Neuronal stem cell (in vitro differentiated cells): ENCODE measurements around the gene ARHGAP9.

Experiments
- DNase-seq: peaks from one replicate; pipeline ENCODE4 v3.0.0-alpha.2; 2013; ENCODE audit warnings: low spot score
- H2AFZ ChIP-seq: one replicate; pipeline ENCODE4 v1.6.1; 2013; ENCODE audit warnings: mild to moderate bottlenecking, low read length, inconsistent platforms
- H2AK5ac ChIP-seq: 2 replicates; pipeline ENCODE4 v1.6.1; 2013; ENCODE audit warnings: low read depth, mild to moderate bottlenecking, inconsistent platforms, low read length, moderate library complexity, mixed read lengths
- H2BK120ac ChIP-seq: 2 replicates; pipeline ENCODE4 v1.6.1; 2013; ENCODE audit warnings: low read depth, mild to moderate bottlenecking, inconsistent platforms, low read length, moderate library complexity, mixed read lengths
- H2BK12ac ChIP-seq: one replicate; pipeline ENCODE4 v1.6.1; 2013; ENCODE audit warnings: low read length, inconsistent platforms
- H2BK15ac ChIP-seq: 2 replicates; pipeline ENCODE4 v1.6.1; 2013; ENCODE audit warnings: mild to moderate bottlenecking, low read length, inconsistent platforms, mixed read lengths
- H2BK5ac ChIP-seq: one replicate; pipeline ENCODE4 v1.6.1; 2013; ENCODE audit warnings: inconsistent platforms, mild to moderate bottlenecking, low read length, moderate library complexity
- H3K14ac ChIP-seq: one replicate; pipeline ENCODE4 v1.6.1; 2013; ENCODE audit warnings: low read length, inconsistent platforms
- H3K18ac ChIP-seq: 2 replicates; pipeline ENCODE4 v1.6.1; 2013; ENCODE audit warnings: low read length, inconsistent platforms
- H3K23ac ChIP-seq: 2 replicates; pipeline ENCODE4 v1.6.1; 2013; ENCODE audit warnings: low read depth, mild to moderate bottlenecking, mixed read lengths, low read length, inconsistent platforms; ENCODE audit not compliant: poor library complexity
- H3K27ac ChIP-seq: replicated peaks from 3 replicates; pipeline ENCODE4 v1.5.1; 2013; ENCODE audit warnings: low read length, inconsistent platforms
- H3K27me3 ChIP-seq, 3 experiments: 2 replicates each; pipeline ENCODE4 v1.6.1; 2013; ENCODE audit warnings: low read length in 3 of 3, mild to moderate bottlenecking in 2 of 3, inconsistent platforms in 1 of 3, low read depth in 1 of 3, mixed read lengths in 1 of 3, moderate library complexity in 1 of 3; ENCODE audit not compliant: control insufficient read depth in 3 of 3, insufficient read depth in 3 of 3
- H3K36me3 ChIP-seq, 2 donors: replicated peaks in 1 of 2; 2 replicates each; pipeline ENCODE4 v1.6.1; 2013; ENCODE audit warnings: low read length in 2 of 2; ENCODE audit not compliant: control insufficient read depth in 2 of 2, insufficient read depth in 2 of 2
- H3K4ac ChIP-seq: 2 replicates; pipeline ENCODE4 v1.6.1; 2013; ENCODE audit warnings: inconsistent platforms, mild to moderate bottlenecking, low read length, moderate library complexity
- H3K4me1 ChIP-seq, 2 donors: 1 replicate in 1 of 2; 2 replicates in 1 of 2; pipeline ENCODE4 v1.6.1; 2013; ENCODE audit warnings: low read length in 2 of 2, low read depth in 1 of 2; ENCODE audit not compliant: control insufficient read depth in 2 of 2, insufficient read depth in 1 of 2
- H3K4me2 ChIP-seq: one replicate; pipeline ENCODE4 v1.6.1; 2013; ENCODE audit warnings: mild to moderate bottlenecking, low read length, inconsistent platforms; ENCODE audit not compliant: insufficient read depth, poor library complexity, severe bottlenecking
- H3K4me3 ChIP-seq, 2 donors: 2 replicates each; pipeline ENCODE4 v1.5.1; 2013; ENCODE audit warnings: low read length in 2 of 2, mild to moderate bottlenecking in 2 of 2, inconsistent platforms in 1 of 2, moderate library complexity in 1 of 2
- H3K79me1 ChIP-seq: one replicate; pipeline ENCODE4 v1.6.1; 2013; ENCODE audit warnings: low read depth, mild to moderate bottlenecking, inconsistent platforms, low read length, moderate library complexity
- H3K9ac ChIP-seq: one replicate; pipeline ENCODE4 v1.6.1; 2013; ENCODE audit warnings: mild to moderate bottlenecking, low read depth, low read length, inconsistent platforms; ENCODE audit not compliant: poor library complexity
- H3K9me3 ChIP-seq, 2 donors: replicated peaks in 1 of 2; 2 replicates each; pipeline versions ENCODE3 to v1.6.1; 2013; ENCODE audit warnings: low read length in 2 of 2, mild to moderate bottlenecking in 2 of 2, inconsistent platforms in 1 of 2, low read depth in 1 of 2, mixed read lengths in 1 of 2, moderate library complexity in 1 of 2; ENCODE audit not compliant: control insufficient read depth in 2 of 2, insufficient read depth in 1 of 2
- H4K8ac ChIP-seq: one replicate; pipeline ENCODE4 v1.6.1; 2013; ENCODE audit warnings: low read depth, mild to moderate bottlenecking, inconsistent platforms, low read length, moderate library complexity
- H4K91ac ChIP-seq: one replicate; pipeline ENCODE4 v1.6.1; 2013; ENCODE audit warnings: low read length, low read depth, mild to moderate bottlenecking, inconsistent platforms; ENCODE audit not compliant: poor library complexity
- WGBS, 2 donors: extraction: QIAGEN DNeasy Blood & Tissue Kit; methylation state at CpG; one replicate each; pipeline ENCODE4 v1.1.7; 2013; ENCODE audit warnings: missing lambda C conversion rate in 2 of 2, mixed read lengths in 1 of 2; ENCODE audit not compliant: insufficient read length in 2 of 2, insufficient replicate concordance in 1 of 2; ENCODE audit errors: extremely low coverage in 2 of 2; 5-methylcytosine and 5-hydroxymethylcytosine counted together

ARHGAP9 gene

DNA sequence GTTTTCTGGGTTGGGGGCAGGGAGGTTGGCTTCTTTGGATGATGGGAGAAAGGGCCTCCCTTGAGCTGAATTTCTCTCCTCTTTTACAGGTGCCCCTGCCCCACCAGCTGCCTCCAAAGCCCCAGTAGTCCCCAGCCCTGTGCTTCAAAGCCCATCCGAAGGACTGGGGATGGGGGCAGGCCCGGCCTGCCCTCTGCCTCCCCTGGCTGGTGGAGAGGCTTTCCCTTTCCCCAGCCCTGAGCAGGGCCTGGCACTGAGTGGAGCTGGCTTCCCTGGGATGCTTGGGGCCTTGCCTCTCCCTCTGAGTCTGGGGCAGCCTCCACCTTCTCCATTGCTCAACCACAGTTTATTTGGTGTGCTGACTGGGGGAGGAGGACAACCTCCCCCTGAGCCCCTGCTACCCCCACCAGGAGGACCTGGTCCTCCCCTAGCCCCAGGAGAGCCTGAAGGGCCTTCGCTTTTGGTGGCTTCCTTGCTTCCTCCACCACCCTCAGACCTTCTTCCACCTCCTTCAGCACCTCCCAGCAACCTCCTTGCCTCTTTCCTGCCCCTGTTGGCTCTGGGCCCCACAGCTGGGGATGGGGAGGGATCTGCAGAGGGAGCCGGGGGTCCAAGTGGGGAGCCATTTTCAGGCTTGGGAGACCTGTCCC is 46.9 kb upstream of the ARHGAP9 start:
- no peak overlapping the region for H3K23ac ChIP-seq
- H3K36me3 ChIP-seq: peaks cover 35 to 75% of the 10 kb centered on the region in 2 donors
- no peak overlapping the region for H2AK5ac ChIP-seq
- peaks cover 16 to 19% of the 10 kb centered on the region in 2 donors for H3K4me1 ChIP-seq
- H4K91ac ChIP-seq: no peak overlapping the region
- H3K4ac ChIP-seq: no peak overlapping the region
- H3K4me2 ChIP-seq: no peak overlapping the region
- H2BK5ac ChIP-seq: no peak overlapping the region
- no peak overlapping the region for H3K27ac ChIP-seq
- no peak overlapping the region for H2BK120ac ChIP-seq
- H3K9ac ChIP-seq: no peak overlapping the region
- H3K9me3 ChIP-seq: no peaks in the 10 kb centered on the region
- H2BK12ac ChIP-seq: no peak overlapping the region
- no CpG with 5 or more reads among the region's 4 CpGs for WGBS, 2 donors
- no peak overlapping the region for H3K4me3 ChIP-seq
- peaks cover 3% of the 10 kb centered on the region for H3K79me1 ChIP-seq
- H2BK15ac ChIP-seq: no peak overlapping the region
- no peak overlapping the region for H3K18ac ChIP-seq
- H3K14ac ChIP-seq: no peak overlapping the region
- H4K8ac ChIP-seq: no peak overlapping the region
- no peaks in the 10 kb centered on the region for H3K27me3 ChIP-seq
- no peak overlapping the region for H2AFZ ChIP-seq
- DNase-seq: no peak

GRCh38 chr12:57525615-57526383 is 46.1 kb upstream of the ARHGAP9 start:
- no peak overlapping the region for H2BK15ac ChIP-seq
- H2BK120ac ChIP-seq: no peak overlapping the region
- H3K27ac ChIP-seq: no peak overlapping the region
- H3K9ac ChIP-seq: no peak overlapping the region
- H2BK12ac ChIP-seq: no peak overlapping the region
- H4K8ac ChIP-seq: no peak overlapping the region
- no CpG with 5 or more reads among the region's 16 CpGs for WGBS, 2 donors
- H3K18ac ChIP-seq: no peak overlapping the region
- no peak overlapping the region for H3K14ac ChIP-seq
- peaks cover 23 to 24% of the 10 kb centered on the region in 2 donors for H3K4me1 ChIP-seq
- no peaks in the 10 kb centered on the region for H3K27me3 ChIP-seq
- no peak overlapping the region for H2BK5ac ChIP-seq
- H2AK5ac ChIP-seq: no peak overlapping the region
- peaks cover 30 to 67% of the 10 kb centered on the region in 2 donors for H3K36me3 ChIP-seq
- no peak overlapping the region for H3K4me3 ChIP-seq
- no peak overlapping the region for H3K4ac ChIP-seq
- H3K23ac ChIP-seq: no peak overlapping the region
- no peaks in the 10 kb centered on the region for H3K9me3 ChIP-seq
- peaks cover 3% of the 10 kb centered on the region for H3K79me1 ChIP-seq
- no peak overlapping the region for H2AFZ ChIP-seq
- H3K4me2 ChIP-seq: no peak overlapping the region
- no peak overlapping the region for H4K91ac ChIP-seq
- DNase-seq: no peak

- H2BK120ac ChIP-seq: no peak overlapping the region
- H4K91ac ChIP-seq: no peak overlapping the region
- H3K4ac ChIP-seq: no peak overlapping the region
- peaks cover 23 to 24% of the 10 kb centered on the region in 2 donors for H3K4me1 ChIP-seq
- no peak overlapping the region for H2BK15ac ChIP-seq
- H3K27ac ChIP-seq: no peak overlapping the region
- no peaks in the 10 kb centered on the region for H3K9me3 ChIP-seq
- H3K36me3 ChIP-seq: peaks cover 23 to 59% of the 10 kb centered on the region in 2 donors
- peak overlapping the region in 1 of 2 donors; percentile 67 for H3K4me3 ChIP-seq
- peaks cover 3% of the 10 kb centered on the region for H3K79me1 ChIP-seq
- no peaks in the 10 kb centered on the region for H3K27me3 ChIP-seq
- no peak overlapping the region for H3K23ac ChIP-seq
- no peak overlapping the region for H2AK5ac ChIP-seq
- H3K9ac ChIP-seq: no peak overlapping the region
- H2BK12ac ChIP-seq: no peak overlapping the region
- no peak overlapping the region for H2BK5ac ChIP-seq
- H3K18ac ChIP-seq: no peak overlapping the region
- H3K14ac ChIP-seq: no peak overlapping the region
- no peak overlapping the region for H3K4me2 ChIP-seq
- WGBS, 2 donors: no CpG with 5 or more reads among the region's 11 CpGs
- no peak for DNase-seq
- H2AFZ ChIP-seq: no peak overlapping the region
- H4K8ac ChIP-seq: no peak overlapping the region
Observed at GRCh38 chr12:57524814-57525614, 45.3 kb upstream of the ARHGAP9 start.
